ENCODE data around the gene KPNA6. TPM values are rescaled to one million over a fixed set of nuclear protein-coding genes. Genes with fewer than 3 reads are reported as not detected.

Gene KPNA6
- total and polyA plus RNA-seq, 2 of the 13 experiments (the other 11 are each of a cell fraction or from before 2014, with no cell fraction given) = 22.0 to 47.5 TPM

DNA sequence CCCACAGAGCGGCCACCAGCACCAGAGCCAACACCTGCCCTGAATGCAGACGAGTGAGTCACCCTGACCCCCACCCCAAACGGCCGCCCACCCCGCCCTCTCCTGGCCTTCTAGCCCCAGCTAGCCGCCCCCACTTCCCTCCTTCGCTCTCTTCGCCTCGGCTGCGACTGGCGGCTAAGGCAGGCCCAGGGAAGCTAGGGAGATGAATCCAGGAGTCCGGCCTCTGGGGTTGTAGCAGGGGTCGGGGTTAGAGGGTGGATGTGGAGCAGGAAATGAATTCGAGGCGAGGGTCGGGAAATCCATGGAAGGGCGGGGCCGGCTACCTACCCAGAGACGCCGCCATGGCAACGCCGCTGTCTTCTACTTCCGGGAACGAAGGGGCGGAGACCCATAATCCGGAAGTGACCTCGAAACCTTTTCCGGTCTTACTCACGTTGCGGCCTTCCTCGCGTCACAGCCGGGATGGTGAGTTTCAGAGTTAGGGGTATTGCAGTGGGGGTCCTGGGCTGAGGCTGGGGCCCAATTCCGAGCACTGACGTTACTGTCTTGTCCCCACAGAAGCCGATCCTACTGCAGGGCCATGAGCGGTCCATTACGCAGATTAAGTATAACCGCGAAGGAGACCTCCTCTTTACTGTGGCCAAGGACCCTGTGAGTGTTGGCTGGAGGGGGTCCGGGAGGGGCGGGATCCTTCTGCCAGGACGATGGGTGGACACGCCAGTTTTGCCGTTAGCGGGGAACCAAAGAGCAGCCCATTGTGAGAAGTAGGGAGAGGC is 114.3 kb downstream of the KPNA6 start, which contains the start of the genes EIF3I and TMEM234 (continued):
- TF ChIP-seq, protein P1, sequence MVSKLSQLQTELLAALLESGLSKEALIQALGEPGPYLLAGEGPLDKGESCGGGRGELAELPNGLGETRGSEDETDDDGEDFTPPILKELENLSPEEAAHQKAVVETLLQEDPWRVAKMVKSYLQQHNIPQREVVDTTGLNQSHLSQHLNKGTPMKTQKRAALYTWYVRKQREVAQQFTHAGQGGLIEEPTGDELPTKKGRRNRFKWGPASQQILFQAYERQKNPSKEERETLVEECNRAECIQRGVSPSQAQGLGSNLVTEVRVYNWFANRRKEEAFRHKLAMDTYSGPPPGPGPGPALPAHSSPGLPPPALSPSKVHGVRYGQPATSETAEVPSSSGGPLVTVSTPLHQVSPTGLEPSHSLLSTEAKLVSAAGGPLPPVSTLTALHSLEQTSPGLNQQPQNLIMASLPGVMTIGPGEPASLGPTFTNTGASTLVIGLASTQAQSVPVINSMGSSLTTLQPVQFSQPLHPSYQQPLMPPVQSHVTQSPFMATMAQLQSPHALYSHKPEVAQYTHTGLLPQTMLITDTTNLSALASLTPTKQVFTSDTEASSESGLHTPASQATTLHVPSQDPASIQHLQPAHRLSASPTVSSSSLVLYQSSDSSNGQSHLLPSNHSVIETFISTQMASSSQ (IDR thresholded peaks at IDR 0.05; ENCODE audit: low read depth) = no peak
- TF ChIP-seq, protein P1 (CRISPR knock-in tag; IDR thresholded peaks at IDR 0.05; ENCODE audit: borderline replicate concordance) = no peak
- TF ChIP-seq DMAP1 (CRISPR knock-in tag; IDR thresholded peaks at IDR 0.05) (peak; percentile 66; the same call in 1 of the 2 replicates), PHF5A (CRISPR knock-in tag; IDR thresholded peaks at IDR 0.05; ENCODE audit: low read depth, unreplicated experiment) (no peak), ZNF382 (CRISPR knock-in tag; IDR thresholded peaks at IDR 0.05; ENCODE audit: borderline replicate concordance) (no peak), ZNF30 (CRISPR knock-in tag; IDR thresholded peaks at IDR 0.05) (no peak), SKIL (CRISPR knock-in tag; IDR thresholded peaks at IDR 0.05; ENCODE audit: borderline replicate concordance) (no peak), ZNF18 (CRISPR knock-in tag; IDR thresholded peaks at IDR 0.05; ENCODE audit: insufficient replicate concordance) (peak; percentile 59), ZFP36L2 (CRISPR knock-in tag; IDR thresholded peaks at IDR 0.05) (no peak), NCOR1 (IDR thresholded peaks at IDR 0.05; ENCODE audit: borderline replicate concordance, low read length) (no peak), ZNF678 (CRISPR knock-in tag; IDR thresholded peaks at IDR 0.05) (no peak), NFATC3 (CRISPR knock-in tag; IDR thresholded peaks at IDR 0.05) (0 out of 2 replicates have a peak, but pooled peaks have one; percentile 31), ZNF451 (CRISPR knock-in tag; IDR thresholded peaks at IDR 0.05) (0 out of 2 replicates have a peak, but pooled peaks have one; percentile 26), ZNF768 (CRISPR knock-in tag; IDR thresholded peaks at IDR 0.05) (no peak), HNRNPH1 (optimal IDR thresholded peaks at IDR 0.05; ENCODE audit: low read depth, low read length) (no peak)
- TF ChIP-seq, protein P2, sequence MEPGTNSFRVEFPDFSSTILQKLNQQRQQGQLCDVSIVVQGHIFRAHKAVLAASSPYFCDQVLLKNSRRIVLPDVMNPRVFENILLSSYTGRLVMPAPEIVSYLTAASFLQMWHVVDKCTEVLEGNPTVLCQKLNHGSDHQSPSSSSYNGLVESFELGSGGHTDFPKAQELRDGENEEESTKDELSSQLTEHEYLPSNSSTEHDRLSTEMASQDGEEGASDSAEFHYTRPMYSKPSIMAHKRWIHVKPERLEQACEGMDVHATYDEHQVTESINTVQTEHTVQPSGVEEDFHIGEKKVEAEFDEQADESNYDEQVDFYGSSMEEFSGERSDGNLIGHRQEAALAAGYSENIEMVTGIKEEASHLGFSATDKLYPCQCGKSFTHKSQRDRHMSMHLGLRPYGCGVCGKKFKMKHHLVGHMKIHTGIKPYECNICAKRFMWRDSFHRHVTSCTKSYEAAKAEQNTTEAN (CRISPR knock-in tag; conservative IDR thresholded peaks at IDR 0.05) = no peak
- TF ChIP-seq, protein P3, sequence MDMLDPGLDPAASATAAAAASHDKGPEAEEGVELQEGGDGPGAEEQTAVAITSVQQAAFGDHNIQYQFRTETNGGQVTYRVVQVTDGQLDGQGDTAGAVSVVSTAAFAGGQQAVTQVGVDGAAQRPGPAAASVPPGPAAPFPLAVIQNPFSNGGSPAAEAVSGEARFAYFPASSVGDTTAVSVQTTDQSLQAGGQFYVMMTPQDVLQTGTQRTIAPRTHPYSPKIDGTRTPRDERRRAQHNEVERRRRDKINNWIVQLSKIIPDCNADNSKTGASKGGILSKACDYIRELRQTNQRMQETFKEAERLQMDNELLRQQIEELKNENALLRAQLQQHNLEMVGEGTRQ (IDR thresholded peaks at IDR 0.05; ENCODE audit: low read depth, low read length) = no peak
- TF ChIP-seq, protein P3 (CRISPR knock-in tag; IDR thresholded peaks at IDR 0.05; ENCODE audit: borderline replicate concordance) = no peak
